Neural progenitor cell (in vitro differentiated cells): ENCODE results near the gene GPR26. TPM values are rescaled to one million over a fixed set of nuclear protein-coding genes. Genes with fewer than 3 reads are reported as not detected.

Experiments
- DNase-seq: peaks from one replicate; pipeline ENCODE4 v3.0.0-alpha.2; 2016; ENCODE audit warnings: low spot score
- H2AFZ ChIP-seq: fragments of 200-600 bp; sonication (generic); replicated peaks from 2 replicates; pipeline ENCODE4 v1.6.1; 2016; ENCODE audit warnings: antibody characterized with exemption
- H3F3A ChIP-seq: fragments of 200-600 bp; sonication (generic); 2 replicates; pipeline ENCODE4 v1.6.1; 2016; ENCODE audit warnings: antibody characterized with exemption, low read depth
- H3K27ac ChIP-seq: fragments of 200-600 bp; sonication (generic); 2 replicates; pipeline ENCODE4 v1.5.1; 2016; ENCODE audit warnings: mild to moderate bottlenecking
- H3K27me3 ChIP-seq: fragments of 200-600 bp; sonication (generic); 2 replicates; pipeline ENCODE4 v1.6.1; 2016; ENCODE audit warnings: mild to moderate bottlenecking, moderate library complexity
- H3K36me3 ChIP-seq: fragments of 200-600 bp; sonication (generic); 2 replicates; pipeline ENCODE4 v1.5.1; 2016
- H3K4me1 ChIP-seq: fragments of 200-600 bp; sonication (generic); 2 replicates; pipeline ENCODE4 v1.6.1; 2016; ENCODE audit warnings: mixed run types
- H3K4me2 ChIP-seq: fragments of 200-600 bp; sonication (generic); 2 replicates; pipeline ENCODE4 v1.6.1; 2016
- H3K4me3 ChIP-seq: fragments of 200-600 bp; sonication (generic); 2 replicates; pipeline ENCODE4 v1.5.1; 2016
- H3K79me2 ChIP-seq: fragments of 200-600 bp; sonication (generic); 2 replicates; pipeline ENCODE4 v1.6.1; 2016; ENCODE audit warnings: low read depth
- H3K9ac ChIP-seq: fragments of 200-600 bp; sonication (generic); 2 replicates; pipeline ENCODE4 v1.6.1; 2016
- H3K9me3 ChIP-seq: fragments of 200-600 bp; sonication (generic); 2 replicates; pipeline ENCODE4 v1.5.1; 2016; ENCODE audit warnings: low read depth
- H4K20me1 ChIP-seq: fragments of 200-600 bp; sonication (generic); 2 replicates; pipeline ENCODE4 v1.6.1; 2016; ENCODE audit warnings: low read depth
- H3K27ac Mint-ChIP-seq: 3 replicates; pipeline ENCODE4 v1.8.0; 2021; ENCODE audit warnings: mixed read lengths
- H3K27me3 Mint-ChIP-seq: 2 replicates; pipeline ENCODE4 v1.8.0; 2022; ENCODE audit warnings: low read depth, mild to moderate bottlenecking, inconsistent platforms, moderate library complexity, mixed read lengths; ENCODE audit not compliant: insufficient read depth
- H3K36me3 Mint-ChIP-seq: 3 replicates; pipeline ENCODE4 v1.8.0; 2021; ENCODE audit warnings: mixed read lengths
- H3K4me1 Mint-ChIP-seq: 3 replicates; pipeline ENCODE4 v1.8.0; 2021; ENCODE audit warnings: mixed read lengths
- H3K4me3 Mint-ChIP-seq: 3 replicates; pipeline ENCODE4 v1.8.0; 2021; ENCODE audit warnings: mild to moderate bottlenecking, moderate library complexity, mixed read lengths
- H3K9me3 Mint-ChIP-seq: 3 replicates; pipeline ENCODE4 v1.8.0; 2020; ENCODE audit warnings: mixed read lengths
- CTCF ChIP-seq: fragments of 200-600 bp; sonication (generic); IDR thresholded peaks from 2 replicates; pipeline ENCODE4 v1.5.1; 2017; ENCODE audit warnings: antibody characterized with exemption, mild to moderate bottlenecking
- EZH2 ChIP-seq: fragments of 200-600 bp; sonication (generic); IDR thresholded peaks from 2 replicates; pipeline ENCODE4 v1.6.1; 2017; ENCODE audit warnings: antibody characterized with exemption, mild to moderate bottlenecking, moderate library complexity
- EZH2phosphoT487 ChIP-seq: fragments of 200-600 bp; sonication (generic); IDR thresholded peaks from 2 replicates; pipeline ENCODE4 v1.6.1; 2017; ENCODE audit warnings: antibody characterized with exemption
- total RNA-seq: library from RNA; depleted of rRNA; stranded (reverse); fragments of >200 nt; gene quantifications from 2 replicates; pipeline ENCODE4 v1.2.3, GENCODE V29; 2015; ENCODE audit warnings: low replicate concordance

GPR26 gene
- total RNA-seq, 1 donor from 2014 or later = not detected

DNA sequence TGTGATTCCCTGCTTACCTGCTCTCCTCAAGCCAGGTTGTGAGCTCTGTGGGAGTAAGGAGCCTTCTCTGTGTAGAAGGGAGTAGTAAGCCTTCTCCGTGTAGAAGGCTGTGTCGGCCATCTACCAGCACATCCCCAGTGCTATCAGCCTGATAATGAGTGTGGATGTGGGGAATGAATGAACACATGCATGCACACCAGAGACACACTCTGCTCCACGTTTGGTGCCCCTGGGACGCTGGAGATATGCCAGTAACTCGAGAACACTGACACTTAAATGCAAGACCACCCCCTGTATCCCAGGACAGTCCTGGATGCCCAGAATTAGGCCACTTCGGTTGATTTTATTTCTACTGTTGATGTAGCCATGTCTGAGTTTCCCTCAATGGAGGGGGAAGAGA is 21.1 kb upstream of the GPR26 start:
- no peaks in the 10 kb centered on the region for H3K4me1 ChIP-seq
- H3K27ac Mint-ChIP-seq = no peak overlapping the region
- H3K27ac ChIP-seq = no peak overlapping the region
- H3K4me3 Mint-ChIP-seq = no peak overlapping the region
- no peak overlapping the region for H2AFZ ChIP-seq
- no peak for TF ChIP-seq CTCF
- TF ChIP-seq EZH2 = no peak
- no peak for TF ChIP-seq EZH2phosphoT487
- peaks cover 4% of the 10 kb centered on the region for H3K4me1 Mint-ChIP-seq
- peaks cover 5% of the 10 kb centered on the region for H3K27me3 Mint-ChIP-seq
- DNase-seq = no peak
- no peaks in the 10 kb centered on the region for H3K36me3 Mint-ChIP-seq
- H3K79me2 ChIP-seq = no peaks in the 10 kb centered on the region
- no peaks in the 10 kb centered on the region for H4K20me1 ChIP-seq
- no peak overlapping the region for H3K4me2 ChIP-seq
- H3K9ac ChIP-seq = no peak overlapping the region
- no peak overlapping the region for H3K4me3 ChIP-seq
- H3K36me3 ChIP-seq = no peaks in the 10 kb centered on the region
- H3K9me3 ChIP-seq = no peaks in the 10 kb centered on the region
- no peaks in the 10 kb centered on the region for H3F3A ChIP-seq
- H3K27me3 ChIP-seq = no peaks in the 10 kb centered on the region
- no peaks in the 10 kb centered on the region for H3K9me3 Mint-ChIP-seq

DNA sequence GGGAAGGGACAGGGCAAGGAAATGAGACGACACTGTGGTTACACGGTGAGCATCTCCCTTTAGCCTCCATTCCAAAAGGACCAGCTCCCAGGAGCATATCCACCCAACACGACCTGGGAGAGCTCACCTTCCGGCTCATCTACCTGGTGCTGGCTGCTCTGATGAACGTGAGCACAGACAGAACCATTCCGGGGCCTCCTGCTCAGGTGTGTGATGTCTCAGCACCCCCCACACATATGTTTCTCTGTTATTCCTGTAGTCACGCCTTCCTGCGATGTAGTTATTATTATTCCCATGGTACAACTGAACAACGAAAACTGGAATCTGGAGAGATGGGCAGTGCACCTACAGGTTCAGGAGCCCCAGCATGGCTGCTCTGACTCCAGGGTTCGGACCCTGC is 20.5 kb upstream of the GPR26 start:
- Histone ChIP-seq H3K4me2 (no peak overlapping the region), H3K4me1 (no peaks in the 10 kb centered on the region), H3K9me3 (no peaks in the 10 kb centered on the region), H3K4me3 (no peak overlapping the region), H2AFZ (no peak overlapping the region), H4K20me1 (no peaks in the 10 kb centered on the region), H3F3A (no peaks in the 10 kb centered on the region), H3K79me2 (no peaks in the 10 kb centered on the region), H3K27me3 (no peaks in the 10 kb centered on the region), H3K9ac (no peak overlapping the region), H3K36me3 (no peaks in the 10 kb centered on the region), H3K27ac (no peak overlapping the region)
- H3K27me3 Mint-ChIP-seq = peaks cover 5% of the 10 kb centered on the region
- H3K4me1 Mint-ChIP-seq = no peaks in the 10 kb centered on the region
- no peaks in the 10 kb centered on the region for H3K36me3 Mint-ChIP-seq
- no peak overlapping the region for H3K4me3 Mint-ChIP-seq
- DNase-seq = no peak
- no peak for TF ChIP-seq CTCF
- no peak for TF ChIP-seq EZH2phosphoT487
- TF ChIP-seq EZH2 = no peak
- no peak overlapping the region for H3K27ac Mint-ChIP-seq
- H3K9me3 Mint-ChIP-seq = no peaks in the 10 kb centered on the region

DNA sequence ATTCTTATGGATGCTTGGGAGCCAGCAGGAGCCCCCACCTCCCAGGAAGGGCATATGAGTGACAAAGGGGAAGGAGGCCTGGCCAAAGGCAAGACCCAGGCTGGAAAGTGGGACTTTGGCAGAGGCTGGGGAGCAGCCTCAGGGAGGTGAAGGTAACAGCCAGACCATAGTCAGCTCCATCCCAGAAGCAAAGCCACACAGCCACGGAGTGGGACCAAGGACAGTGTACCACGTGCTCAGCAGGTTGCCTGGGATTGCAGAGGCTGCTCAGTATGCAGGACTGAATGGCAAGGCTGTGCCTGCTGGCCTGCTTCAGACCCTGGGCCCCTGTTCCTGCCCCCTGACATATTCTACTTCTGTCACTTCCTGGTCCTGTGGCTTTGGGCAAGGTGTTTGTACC is 17.6 kb upstream of the GPR26 start:
- Histone ChIP-seq H3F3A (no peaks in the 10 kb centered on the region), H3K4me3 (no peak overlapping the region), H3K27ac (no peak overlapping the region), H3K9ac (no peak overlapping the region), H3K4me2 (no peak overlapping the region), H3K9me3 (no peaks in the 10 kb centered on the region), H3K27me3 (no peaks in the 10 kb centered on the region), H3K79me2 (no peaks in the 10 kb centered on the region), H3K4me1 (no peaks in the 10 kb centered on the region), H3K36me3 (no peaks in the 10 kb centered on the region), H4K20me1 (no peaks in the 10 kb centered on the region), H2AFZ (no peak overlapping the region)
- Mint-ChIP-seq H3K27me3 (no peaks in the 10 kb centered on the region), H3K27ac (no peak overlapping the region), H3K4me3 (no peak overlapping the region), H3K9me3 (no peaks in the 10 kb centered on the region), H3K4me1 (no peaks in the 10 kb centered on the region), H3K36me3 (no peaks in the 10 kb centered on the region)
- no peak for DNase-seq
- TF ChIP-seq CTCF (no peak), EZH2phosphoT487 (no peak), EZH2 (no peak)

DNA sequence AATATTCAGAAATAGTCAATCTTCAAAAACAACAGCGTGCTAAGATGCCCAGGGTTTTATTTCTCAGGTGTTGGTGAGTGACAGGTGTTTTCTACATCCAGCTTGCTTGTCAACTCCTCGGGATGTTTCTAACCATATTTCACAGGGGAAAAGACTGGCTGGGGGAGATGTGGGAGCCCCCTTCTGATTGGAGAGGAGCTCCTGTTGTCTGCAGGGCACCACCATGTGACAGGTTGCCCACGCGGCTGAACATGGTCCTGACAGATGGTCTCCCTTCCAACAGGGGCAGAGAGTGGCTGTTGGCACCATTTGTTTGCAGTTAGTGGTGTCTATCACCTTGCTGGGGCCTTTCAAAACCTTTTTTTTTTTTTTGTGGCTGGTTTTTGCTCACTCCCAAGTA is 16.5 kb upstream of the GPR26 start:
- no peak for DNase-seq
- Histone ChIP-seq H3K4me3 (no peak overlapping the region), H2AFZ (no peak overlapping the region), H3K79me2 (no peaks in the 10 kb centered on the region), H3K27ac (no peak overlapping the region), H3K36me3 (no peaks in the 10 kb centered on the region), H3K4me1 (no peaks in the 10 kb centered on the region), H3F3A (no peaks in the 10 kb centered on the region), H3K27me3 (no peaks in the 10 kb centered on the region), H4K20me1 (no peaks in the 10 kb centered on the region), H3K9me3 (no peaks in the 10 kb centered on the region), H3K9ac (no peak overlapping the region), H3K4me2 (no peak overlapping the region)
- TF ChIP-seq CTCF (no peak), EZH2phosphoT487 (no peak), EZH2 (no peak)
- no peak overlapping the region for H3K4me3 Mint-ChIP-seq
- no peaks in the 10 kb centered on the region for H3K9me3 Mint-ChIP-seq
- no peaks in the 10 kb centered on the region for H3K27me3 Mint-ChIP-seq
- H3K4me1 Mint-ChIP-seq = no peaks in the 10 kb centered on the region
- no peak overlapping the region for H3K27ac Mint-ChIP-seq
- H3K36me3 Mint-ChIP-seq = no peaks in the 10 kb centered on the region
